Cerebellar cortex (tissue), 1 donor: ENCODE measurements around the gene TAPT1.
"Not testable (repeated sequence)": the region's sequence is repeated elsewhere in the genome, so short reads cannot be mapped to it uniquely, and the experiment has no call there.

ENCODE experiments used
- DNase-seq: peaks from one replicate; pipeline ENCODE4 v3.0.0-alpha.2; 2015; ENCODE audit warnings: low spot score

Gene TAPT1, protein sequence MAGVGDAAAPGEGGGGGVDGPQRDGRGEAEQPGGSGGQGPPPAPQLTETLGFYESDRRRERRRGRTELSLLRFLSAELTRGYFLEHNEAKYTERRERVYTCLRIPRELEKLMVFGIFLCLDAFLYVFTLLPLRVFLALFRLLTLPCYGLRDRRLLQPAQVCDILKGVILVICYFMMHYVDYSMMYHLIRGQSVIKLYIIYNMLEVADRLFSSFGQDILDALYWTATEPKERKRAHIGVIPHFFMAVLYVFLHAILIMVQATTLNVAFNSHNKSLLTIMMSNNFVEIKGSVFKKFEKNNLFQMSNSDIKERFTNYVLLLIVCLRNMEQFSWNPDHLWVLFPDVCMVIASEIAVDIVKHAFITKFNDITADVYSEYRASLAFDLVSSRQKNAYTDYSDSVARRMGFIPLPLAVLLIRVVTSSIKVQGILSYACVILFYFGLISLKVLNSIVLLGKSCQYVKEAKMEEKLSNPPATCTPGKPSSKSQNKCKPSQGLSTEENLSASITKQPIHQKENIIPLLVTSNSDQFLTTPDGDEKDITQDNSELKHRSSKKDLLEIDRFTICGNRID

GRCh38 chr4:16225863-16226815 lies at the start of gene TAPT1:
TAPT1 (minus strand) TSS chr4:16226471; CDS start chr4:16226457, 14 bp downstream.
- DNase-seq = peak; percentile 62

DNA sequence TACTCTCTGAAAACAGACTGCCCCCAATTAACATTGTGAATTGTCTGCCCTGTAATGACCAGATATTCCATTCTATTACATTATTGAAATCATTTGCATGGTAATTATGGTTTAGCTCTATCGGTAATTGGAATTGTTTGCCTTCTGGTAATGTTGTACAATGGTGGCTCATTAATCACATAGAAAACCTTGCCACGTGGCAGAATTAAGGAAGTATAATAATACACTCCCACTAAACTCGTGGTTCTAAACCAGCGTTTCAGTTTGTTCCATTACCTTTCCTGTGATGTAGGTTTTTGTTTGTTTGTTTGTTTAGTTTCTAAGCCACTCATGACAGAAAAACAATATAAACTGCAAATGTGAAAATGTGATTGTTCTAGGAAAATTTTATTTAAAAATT lies 45.1 kb upstream of the TAPT1 start:
- no peak for DNase-seq

DNA sequence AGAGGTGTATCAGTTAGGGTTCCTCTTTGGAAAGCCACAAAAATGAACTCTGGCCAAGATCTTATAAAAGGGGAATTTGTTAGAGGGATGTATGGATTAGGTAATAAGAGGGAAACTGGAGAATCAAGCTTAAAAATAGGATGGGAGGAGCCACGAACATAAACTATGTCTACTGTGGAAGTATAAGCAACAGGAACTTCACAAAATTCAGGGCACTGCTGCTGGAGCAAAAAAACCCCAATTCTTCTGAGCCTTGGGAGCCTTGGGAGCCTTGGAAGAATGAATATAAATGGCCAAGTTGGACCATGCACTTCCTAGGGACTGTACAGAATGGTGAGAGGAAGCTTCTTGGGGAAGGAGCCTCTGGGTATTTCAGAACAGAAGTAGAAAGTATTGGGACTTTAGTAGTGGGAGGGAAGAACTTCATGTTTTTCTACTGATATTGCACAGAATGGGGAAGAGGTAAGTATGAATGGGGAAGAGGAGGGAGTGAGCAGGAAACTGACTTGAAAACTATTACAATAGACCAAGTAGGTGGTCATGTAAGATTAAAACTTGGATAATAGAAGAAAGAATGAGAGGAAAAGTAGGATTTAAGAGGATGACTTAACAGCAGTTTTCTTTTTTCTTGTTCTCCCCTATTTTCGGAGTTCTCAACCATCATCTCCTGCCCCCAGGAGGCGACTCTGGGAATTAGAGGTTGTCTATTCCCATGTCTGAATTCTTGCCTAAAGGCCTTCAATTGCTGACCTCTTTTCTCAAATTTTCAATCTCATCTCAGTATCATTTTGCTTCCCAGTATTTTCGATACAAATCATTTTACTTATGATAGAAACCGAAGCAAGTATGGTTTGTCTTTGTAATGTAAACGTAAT lies 44.4 kb upstream of the TAPT1 start:
- peak; percentile 6 for DNase-seq

DNA sequence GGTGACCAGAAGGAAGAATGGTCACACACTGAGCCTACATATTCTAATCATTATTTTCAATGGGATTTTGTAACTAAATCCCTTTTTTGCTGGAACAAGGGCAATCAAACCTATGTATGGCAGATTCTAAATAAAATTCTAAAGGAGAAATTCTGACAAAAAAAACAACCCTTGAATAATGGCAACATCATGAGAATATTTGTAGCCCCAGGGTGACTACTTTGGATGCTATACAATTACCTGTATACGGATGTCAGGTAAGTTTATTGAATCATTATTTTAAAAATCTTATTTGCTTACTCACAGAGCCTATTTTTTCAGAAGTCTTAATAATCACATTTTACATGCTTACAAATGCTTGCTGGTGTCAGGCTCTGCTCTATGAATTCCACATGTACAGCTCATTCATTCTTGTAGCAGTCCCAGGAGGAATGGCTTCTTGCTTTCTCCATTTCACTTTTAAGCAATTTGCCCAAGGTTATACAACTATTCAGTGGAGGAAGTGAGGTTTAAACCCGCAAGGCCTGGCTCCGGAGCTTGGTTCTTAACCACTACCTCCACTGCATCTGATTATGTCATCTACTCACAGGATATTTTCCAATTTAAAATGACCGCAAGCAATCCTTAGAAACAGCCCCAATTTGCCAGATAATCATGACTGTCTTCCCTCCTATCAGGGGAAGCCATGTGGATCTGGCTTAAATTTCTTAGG lies 43.6 kb upstream of the TAPT1 start:
- not testable (repeated sequence) for DNase-seq

DNA sequence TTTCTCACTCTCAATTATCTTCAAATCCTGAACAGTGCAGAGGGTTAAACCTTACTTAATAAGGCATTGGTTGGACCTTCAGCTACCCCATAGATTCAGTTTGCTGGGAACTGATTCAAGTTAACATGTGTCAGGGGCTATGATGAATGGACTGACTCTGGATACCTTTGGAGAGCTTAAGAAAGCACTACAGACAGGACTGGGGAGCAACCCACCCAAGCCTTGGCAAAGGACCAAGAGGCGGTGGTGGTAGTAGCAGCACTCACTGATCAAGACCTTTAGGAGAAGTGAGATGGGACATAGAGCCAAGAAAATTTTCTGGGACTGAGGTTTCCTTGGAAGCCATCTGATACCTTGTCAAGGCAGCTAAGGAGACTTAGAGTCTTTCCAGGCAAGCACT lies 43.0 kb upstream of the TAPT1 start:
- no peak for DNase-seq

DNA sequence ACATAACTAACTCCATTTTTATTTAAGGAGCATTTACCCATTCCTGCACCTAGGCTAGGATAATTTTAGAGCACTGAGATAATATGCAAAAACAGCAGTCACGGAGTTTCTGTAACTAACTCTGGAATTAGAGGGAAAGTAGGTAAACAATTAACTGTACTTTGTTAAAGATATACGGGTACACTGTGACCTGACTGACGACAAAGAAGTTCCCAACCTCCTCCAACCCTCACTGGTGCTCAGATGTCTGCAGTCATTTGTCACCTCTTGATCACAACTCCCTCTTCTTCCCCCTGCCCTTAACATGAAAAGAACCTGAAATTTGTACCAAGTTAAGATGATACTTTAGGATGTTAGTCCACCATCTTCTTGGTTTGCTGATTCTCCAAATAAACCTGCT lies 42.0 kb upstream of the TAPT1 start:
- no peak for DNase-seq

- DNase-seq = no peak
Observed at GRCh38 chr4:16267639-16268038, 41.4 kb upstream of the TAPT1 start.

- no peak for DNase-seq
Observed at GRCh38 chr4:16265820-16266219, 39.5 kb upstream of the TAPT1 start.

GRCh38 chr4:16264798-16265197 lies 38.5 kb upstream of the TAPT1 start:
- DNase-seq = peak; percentile 57

DNA sequence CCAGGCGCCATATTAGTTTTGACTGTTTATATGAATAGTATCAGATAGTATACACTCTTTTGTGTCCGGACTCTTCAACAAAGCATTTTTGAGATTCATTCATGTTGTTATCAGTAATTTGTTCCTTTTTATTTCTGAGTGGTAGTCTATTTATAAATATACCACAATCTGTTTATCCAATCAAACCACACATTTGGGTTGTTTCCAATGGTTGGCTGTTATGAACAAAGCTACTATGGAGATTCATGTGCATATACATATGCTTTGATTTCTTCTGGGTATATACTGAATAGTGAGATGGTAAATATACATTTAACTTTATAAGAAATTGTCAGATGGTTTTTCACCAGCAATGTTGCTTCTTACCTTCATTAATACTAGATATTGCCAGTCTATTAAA lies 36.8 kb upstream of the TAPT1 start:
- DNase-seq = no peak

GRCh38 chr4:16262188-16262587 lies 35.9 kb upstream of the TAPT1 start:
- DNase-seq = no peak

- no peak for DNase-seq
Observed at GRCh38 chr4:16261313-16261878, 35.1 kb upstream of the TAPT1 start.

DNA sequence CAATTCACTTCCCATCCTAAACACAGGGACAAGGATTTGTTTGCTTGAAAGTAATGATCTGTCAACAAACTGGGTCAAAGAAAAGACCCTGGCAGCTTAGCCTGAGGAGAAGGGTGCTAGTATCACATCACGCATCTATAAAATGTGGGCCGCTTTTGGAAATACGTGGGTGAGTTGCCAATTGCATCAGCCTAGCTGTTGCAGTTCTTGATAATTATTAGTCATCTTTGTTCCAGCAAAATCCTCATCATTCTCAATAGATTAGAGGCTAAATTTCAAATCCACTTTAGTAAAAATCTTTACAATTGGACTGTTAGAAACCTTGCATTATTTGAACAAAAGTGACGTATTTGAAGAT lies 33.6 kb upstream of the TAPT1 start:
- DNase-seq = no peak

GRCh38 chr4:16259241-16259888 lies 33.1 kb upstream of the TAPT1 start:
- no peak for DNase-seq

- no peak for DNase-seq
Observed at GRCh38 chr4:16257611-16258010, 31.3 kb upstream of the TAPT1 start.

DNA sequence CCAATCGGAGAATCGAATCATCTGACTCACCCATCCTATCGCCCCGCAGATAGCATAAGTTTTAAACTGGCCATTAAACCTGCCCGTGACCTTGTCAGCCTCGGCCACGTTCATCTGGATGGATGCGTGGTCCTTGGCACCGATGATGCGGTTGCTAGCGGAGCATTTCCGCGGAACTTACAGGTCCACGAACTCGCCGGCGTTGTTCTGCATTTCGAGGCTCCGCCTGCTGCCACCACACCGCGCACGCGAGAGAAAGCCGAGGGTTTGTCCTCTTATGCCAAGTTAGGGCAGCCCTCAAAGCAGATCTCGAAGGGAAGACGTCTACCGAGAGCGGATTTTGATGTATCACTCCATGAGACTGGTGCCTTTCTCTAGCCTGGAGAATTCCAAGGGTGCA lies 30.1 kb upstream of the TAPT1 start:
- DNase-seq = no peak

GRCh38 chr4:16255730-16256129 lies 29.5 kb upstream of the TAPT1 start:
- no peak for DNase-seq

DNA sequence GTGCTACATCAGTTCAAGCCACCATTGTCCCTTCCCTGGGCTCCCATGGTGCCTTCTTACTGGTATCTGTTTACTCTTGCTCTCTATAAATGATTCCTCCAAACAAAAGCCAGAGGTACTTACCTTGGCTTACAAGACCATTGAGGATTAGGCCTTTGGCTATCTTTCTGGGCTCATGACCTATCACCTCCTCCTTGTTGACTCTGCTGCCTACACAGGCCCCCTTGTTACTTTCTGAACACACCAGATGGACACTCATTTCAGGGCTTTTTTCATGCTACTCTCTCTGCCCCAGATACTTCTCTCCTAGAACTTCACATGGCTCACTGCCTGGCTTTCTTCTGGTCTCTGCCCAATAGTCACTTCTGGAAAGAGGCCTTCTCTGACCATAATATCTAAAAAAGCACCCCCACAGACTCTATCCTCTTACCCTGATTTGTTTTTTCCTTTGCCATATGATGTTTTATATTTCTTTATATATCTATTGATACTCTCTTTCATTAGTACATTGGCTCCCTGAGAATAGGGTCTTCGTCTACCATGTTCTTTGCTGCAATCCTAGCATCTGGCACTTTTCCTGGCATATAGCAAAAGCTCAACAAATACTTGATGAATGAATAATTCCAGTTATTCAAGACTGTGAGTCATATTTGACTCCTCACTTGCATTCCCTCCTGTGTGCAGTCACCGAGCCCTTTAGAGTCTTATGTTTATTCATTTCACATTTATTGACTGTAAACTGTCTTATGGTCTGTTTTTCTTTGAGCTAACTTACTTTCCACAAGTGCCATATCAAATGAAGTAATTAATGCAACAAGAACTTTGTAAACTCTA lies 27.1 kb upstream of the TAPT1 start:
- no peak for DNase-seq

- no peak for DNase-seq
Observed at GRCh38 chr4:16250661-16251365, 24.5 kb upstream of the TAPT1 start.
